Lower leg skin (tissue), 4 donors: ENCODE results near the gene ADAM19. TPM values are rescaled to one million over a fixed set of nuclear protein-coding genes. Genes with fewer than 3 reads are reported as not detected.

ENCODE experiments used
- DNase-seq, 2 donors: peaks; one replicate each; pipeline ENCODE4 v3.0.0-alpha.2; 2019; ENCODE audit warnings: low spot score in 2 of 2
- H3K4me3 ChIP-seq: fragments of 200-600 bp; sonication (generic); 2 replicates; pipeline ENCODE4 v1.5.1; 2017; ENCODE audit warnings: mild to moderate bottlenecking, low read depth; ENCODE audit not compliant: poor library complexity, severe bottlenecking
- CTCF ChIP-seq, 3 donors: fragments of 450-650 bp; IDR thresholded peaks; one replicate each; pipeline ENCODE4 v1.5.1; 2016; ENCODE audit warnings: antibody characterized with exemption in 3 of 3, mild to moderate bottlenecking in 3 of 3, moderate library complexity in 2 of 3
- POLR2A ChIP-seq, 2 donors: fragments of 450-650 bp; IDR thresholded peaks; one replicate each; pipeline ENCODE4 v1.6.1; 2016 to 2017; ENCODE audit warnings: antibody characterized with exemption in 2 of 2, mild to moderate bottlenecking in 1 of 2, moderate library complexity in 1 of 2
- WGBS, 2 donors: methylation state at CpG; one replicate each; pipeline ENCODE4 v1.1.5; 2018; 5-methylcytosine and 5-hydroxymethylcytosine counted together
- intact Hi-C: fragments of 100-400 bp; cut with DNase I; formaldehyde crosslinking; loops from one replicate; pipeline ENCODE4 v1.15.0; 2023; ENCODE audit warnings: low total_unique reads
- total RNA-seq, 4 donors: library from RNA; depleted of rRNA; stranded (reverse); fragments of >200 nt; gene quantifications; one replicate each; pipeline ENCODE4 v1.1.0, GENCODE V29; 2016

Gene ADAM19
- total RNA-seq, 4 donors from 2014 or later = 0.68 to 1.7 (median 1.0) TPM

GRCh38 chr5:157529002-157529401, 46.6 kb downstream of the ADAM19 start:
- no peak overlapping the region for H3K4me3 ChIP-seq
- WGBS, 2 donors = 67 to 100% methylated on average over 1 of the region's 1 CpG
- intact Hi-C loops = no loop called here
- no peak for TF ChIP-seq CTCF (IDR thresholded peaks at IDR 0.05)
- no peak for TF ChIP-seq POLR2A (IDR thresholded peaks at IDR 0.05)
- no peak for DNase-seq

GRCh38 chr5:157528036-157528632, 47.4 kb downstream of the ADAM19 start:
- no peak for DNase-seq
- WGBS, 2 donors = 29 to 35% methylated on average over 9 of the region's 9 CpGs

GRCh38 chr5:157524887-157525286, 50.7 kb downstream of the ADAM19 start:
- no peak for TF ChIP-seq CTCF (IDR thresholded peaks at IDR 0.05)
- TF ChIP-seq POLR2A (IDR thresholded peaks at IDR 0.05) = no peak
- DNase-seq = no peak
- intact Hi-C loops = no loop called here
- H3K4me3 ChIP-seq = no peak overlapping the region
- 86 to 95% methylated on average over 4 of the region's 4 CpGs for WGBS, 2 donors

More at GRCh38 chr5:157528036-157528632, 47.4 kb downstream of the ADAM19 start:
- no peak for TF ChIP-seq CTCF (IDR thresholded peaks at IDR 0.05)
- no peak for TF ChIP-seq POLR2A (IDR thresholded peaks at IDR 0.05)
- intact Hi-C loops = no loop called here
- no peak overlapping the region for H3K4me3 ChIP-seq

GRCh38 chr5:157523976-157524375, 51.6 kb downstream of the ADAM19 start:
- TF ChIP-seq CTCF (IDR thresholded peaks at IDR 0.05) = no peak
- TF ChIP-seq POLR2A (IDR thresholded peaks at IDR 0.05) = no peak
- no peak overlapping the region for H3K4me3 ChIP-seq
- 71 to 77% methylated on average over 4 of the region's 4 CpGs for WGBS, 2 donors

DNA sequence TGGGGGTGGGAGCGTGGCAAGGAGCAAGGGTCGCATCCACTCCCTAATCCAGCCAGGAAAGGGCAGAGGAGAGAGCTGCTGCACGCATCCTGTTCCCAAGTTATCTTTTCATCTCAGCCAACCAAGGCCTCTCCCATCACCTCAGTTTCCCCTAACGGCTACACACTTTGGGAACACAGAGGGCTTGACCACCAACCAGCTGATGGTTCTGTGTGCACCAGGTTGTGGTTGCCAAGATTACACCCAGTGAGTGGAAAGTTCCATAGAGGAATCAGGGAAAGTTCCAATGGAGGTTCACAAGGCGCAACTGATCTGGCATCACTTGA, 53.9 kb downstream of the ADAM19 start:
- no peak overlapping the region for H3K4me3 ChIP-seq
- intact Hi-C loops = no loop called here
- TF ChIP-seq POLR2A (IDR thresholded peaks at IDR 0.05) (no peak), CTCF (IDR thresholded peaks at IDR 0.05) (no peak)
- DNase-seq = no peak
- WGBS, 2 donors = 77 to 89% methylated on average over 5 of the region's 5 CpGs

More at GRCh38 chr5:157523976-157524375, 51.6 kb downstream of the ADAM19 start:
- DNase-seq = no peak
- intact Hi-C loops = no loop called here
